GM23338 (cell line): ENCODE results near the gene MRPL34. TPM values are rescaled to one million over a fixed set of nuclear protein-coding genes. Genes with fewer than 3 reads are reported as not detected.

Source experiments
- ATAC-seq: fragments of 200-7000 bp; cut with Tn5 transposase; 3 replicates; pipeline ENCODE4 v1.9.1; 2020
- DNase-seq: peaks from one replicate; pipeline ENCODE4 v3.0.0-alpha.2; 2015; ENCODE audit warnings: low spot score
- H2AFZ ChIP-seq: fragments of 200-600 bp; sonication (generic); 2 replicates; pipeline ENCODE4 v1.8.0; 2016; ENCODE audit warnings: antibody characterized with exemption, mild to moderate bottlenecking, moderate library complexity
- H3F3A ChIP-seq: fragments of 200-600 bp; sonication (generic); replicated peaks from 2 replicates; pipeline ENCODE4 v1.8.0; 2017; ENCODE audit warnings: antibody characterized with exemption, mixed run types, low read depth
- H3K27ac ChIP-seq: fragments of 200-600 bp; sonication (generic); 2 replicates; pipeline ENCODE4 v1.6.1; 2016; ENCODE audit warnings: low read depth
- H3K27me3 ChIP-seq: fragments of 200-600 bp; sonication (generic); 2 replicates; pipeline ENCODE4 v1.8.0; 2016; ENCODE audit warnings: mild to moderate bottlenecking, mixed run types, moderate library complexity; ENCODE audit not compliant: insufficient read depth
- H3K36me3 ChIP-seq: fragments of 200-600 bp; sonication (generic); 2 replicates; pipeline ENCODE4 v1.8.0; 2016; ENCODE audit warnings: mild to moderate bottlenecking; ENCODE audit not compliant: insufficient read depth
- H3K4me1 ChIP-seq: fragments of 200-600 bp; sonication (generic); 2 replicates; pipeline ENCODE4 v1.8.0; 2016; ENCODE audit warnings: mild to moderate bottlenecking, moderate library complexity; ENCODE audit not compliant: insufficient read depth
- H3K4me2 ChIP-seq: fragments of 200-600 bp; sonication (generic); 2 replicates; pipeline ENCODE4 v1.7.1; 2017; ENCODE audit warnings: mixed run types
- H3K4me3 ChIP-seq: fragments of 200-600 bp; sonication (generic); 2 replicates; pipeline ENCODE4 v1.6.1; 2016; ENCODE audit warnings: mixed run types
- H3K79me2 ChIP-seq: fragments of 200-600 bp; sonication (generic); replicated peaks from 2 replicates; pipeline ENCODE4 v1.8.0; 2017; ENCODE audit warnings: mild to moderate bottlenecking; ENCODE audit not compliant: insufficient read depth
- H3K9me2 ChIP-seq: fragments of 200-600 bp; sonication (generic); 2 replicates; pipeline ENCODE4 v1.8.0; 2017; ENCODE audit not compliant: insufficient read depth
- H4K20me1 ChIP-seq: fragments of 200-600 bp; sonication (generic); replicated peaks from 2 replicates; pipeline ENCODE4 v1.8.0; 2017; ENCODE audit warnings: mild to moderate bottlenecking; ENCODE audit not compliant: insufficient read depth
- H3K27ac Mint-ChIP-seq: 2 replicates; pipeline ENCODE4 v1.8.0; 2020; ENCODE audit warnings: inconsistent platforms, mild to moderate bottlenecking, moderate library complexity, mixed read lengths
- H3K27me3 Mint-ChIP-seq: 3 replicates; pipeline ENCODE4 v1.8.0; 2022; ENCODE audit warnings: low read depth, mild to moderate bottlenecking, moderate library complexity, mixed read lengths, inconsistent platforms; ENCODE audit not compliant: insufficient read depth, poor library complexity
- H3K36me3 Mint-ChIP-seq: 3 replicates; pipeline ENCODE4 v1.8.0; 2021; ENCODE audit warnings: low read depth, mild to moderate bottlenecking, inconsistent platforms, moderate library complexity, mixed read lengths
- H3K4me1 Mint-ChIP-seq: 3 replicates; pipeline ENCODE4 v1.8.0; 2020; ENCODE audit warnings: mild to moderate bottlenecking, inconsistent platforms, mixed read lengths
- H3K4me3 Mint-ChIP-seq: 3 replicates; pipeline ENCODE4 v1.8.0; 2021; ENCODE audit warnings: moderate library complexity, mild to moderate bottlenecking, inconsistent platforms, mixed read lengths
- H3K9me3 Mint-ChIP-seq: 3 replicates; pipeline ENCODE4 v1.8.0; 2020; ENCODE audit warnings: moderate library complexity, mild to moderate bottlenecking, inconsistent platforms, mixed read lengths
- CREB1 ChIP-seq: fragments of 250-450 bp; sonication (Bioruptor Pico); IDR thresholded peaks from 2 replicates; pipeline ENCODE4 v1.5.0; 2020; ENCODE audit warnings: low read depth, mild to moderate bottlenecking, moderate library complexity
- CTCF ChIP-seq, 2 experiments: fragments of 200-600 bp in 1 of 2; sonication (generic) in 1 of 2; conservative IDR thresholded peaks; 2 replicates each; pipeline versions ENCODE4 v1.5.1 to v1.6.1; 2016 to 2017; ENCODE audit warnings: antibody characterized with exemption in 2 of 2, low read depth in 2 of 2, mild to moderate bottlenecking in 2 of 2, moderate library complexity in 1 of 2
- ETS1 ChIP-seq: IDR thresholded peaks from 2 replicates; pipeline ENCODE4 v1.6.1; 2016; ENCODE audit warnings: antibody characterized with exemption
- EZH2 ChIP-seq: fragments of 200-600 bp; sonication (generic); IDR thresholded peaks from one replicate; pipeline ENCODE4 v1.8.0; 2017; ENCODE audit warnings: antibody characterized with exemption, mild to moderate bottlenecking, low read depth; ENCODE audit not compliant: unreplicated experiment
- JUNB ChIP-seq: IDR thresholded peaks from one replicate; pipeline ENCODE4 v1.6.1; 2016; ENCODE audit warnings: antibody characterized with exemption; ENCODE audit not compliant: unreplicated experiment
- STAT1 ChIP-seq: IDR thresholded peaks from one replicate; pipeline ENCODE4 v1.6.1; 2016; ENCODE audit warnings: antibody characterized with exemption; ENCODE audit not compliant: unreplicated experiment
- ZNF114 ChIP-seq: fragments of 250-450 bp; sonication (Bioruptor Pico); IDR thresholded peaks from 2 replicates; pipeline ENCODE4 v1.5.0; 2020; ENCODE audit warnings: mild to moderate bottlenecking, moderate library complexity
- ZNF331 ChIP-seq: fragments of 250-450 bp; sonication (Bioruptor Pico); IDR thresholded peaks from 2 replicates; pipeline ENCODE4 v1.5.0; 2020; ENCODE audit warnings: low read depth, mild to moderate bottlenecking, moderate library complexity
- polyA plus RNA-seq: library from polyadenylated mRNA; unstranded; fragments of >200 nt; fragmentation: Nextera tagmentation; extraction: Ambion mirVana; gene quantifications from 2 replicates; pipeline ENCODE4 v1.2.1, GENCODE V29; 2016
- total RNA-seq: library from RNA; depleted of rRNA; stranded (reverse); fragments of >200 nt; shearing (Covaris generic); gene quantifications from 2 replicates; pipeline ENCODE4 v1.2.3, GENCODE V29; 2014

The MRPL34 gene
- total and polyA plus RNA-seq, 2 experiments from 2014 or later, result 59.9 to 266 TPM

- H2AFZ ChIP-seq, result no peak overlapping the region
Measured at GRCh38 chr19:17323300-17323963, 17.8 kb downstream of the MRPL34 start.

GRCh38 chr19:17323964-17324332, 18.3 kb downstream of the MRPL34 start:
- Mint-ChIP-seq H3K36me3 (peaks cover 32% of the 10 kb centered on the region), H3K27me3 (peaks cover 19% of the 10 kb centered on the region), H3K4me3 (no peak overlapping the region), H3K4me1 (peaks cover 20% of the 10 kb centered on the region), H3K9me3 (no peaks in the 10 kb centered on the region; the same call in 2 of the 3 replicates), H3K27ac (no peak overlapping the region)
- Histone ChIP-seq H3K4me3 (no peak overlapping the region), H3K79me2 (no peaks in the 10 kb centered on the region), H2AFZ (no peak overlapping the region), H3K9me2 (no peaks in the 10 kb centered on the region), H3K4me1 (peaks cover 25% of the 10 kb centered on the region), H3K4me2 (no peak overlapping the region), H3K27ac (no peak overlapping the region), H3K27me3 (no peaks in the 10 kb centered on the region), H3F3A (peaks cover 33% of the 10 kb centered on the region), H3K36me3 (peaks cover 5% of the 10 kb centered on the region; the same call in 1 of the 2 replicates), H4K20me1 (no peaks in the 10 kb centered on the region; the same call in 1 of the 2 replicates)
- TF ChIP-seq ZNF331 (CRISPR knock-in tag) (no peak), CTCF (conservative IDR thresholded peaks at IDR 0.05; ENCODE audit: low read depth in 2 of 2) (0 out of 4 replicates have a peak, but pooled peaks of 1 of the 2 experiments have one; percentile 8)
- no peak for DNase-seq
- no peak for ATAC-seq

More at GRCh38 chr19:17323300-17323963, 17.8 kb downstream of the MRPL34 start:
- Histone ChIP-seq H3K27ac (0 out of 2 replicates have a peak overlapping the region, but pooled peaks have one; percentile 88), H3F3A (peaks cover 33% of the 10 kb centered on the region), H3K4me2 (peak overlapping the region; percentile 51), H3K4me1 (peaks cover 25% of the 10 kb centered on the region), H3K9me2 (no peaks in the 10 kb centered on the region), H3K36me3 (peaks cover 5% of the 10 kb centered on the region; the same call in 1 of the 2 replicates), H3K27me3 (no peaks in the 10 kb centered on the region), H3K4me3 (peak overlapping the region; percentile 32; the same call in 1 of the 2 replicates), H3K79me2 (no peaks in the 10 kb centered on the region), H4K20me1 (no peaks in the 10 kb centered on the region; the same call in 1 of the 2 replicates)
- no peak for ATAC-seq
- DNase-seq, result no peak
- H3K9me3 Mint-ChIP-seq, result no peaks in the 10 kb centered on the region; the same call in 2 of the 3 replicates
- H3K36me3 Mint-ChIP-seq, result peaks cover 32% of the 10 kb centered on the region
- no peak overlapping the region; the same call in 2 of the 3 replicates for H3K4me3 Mint-ChIP-seq
- TF ChIP-seq JUNB, result no peak
- TF ChIP-seq CREB1 (CRISPR knock-in tag), result no peak
- peaks cover 22% of the 10 kb centered on the region for H3K27me3 Mint-ChIP-seq
- H3K4me1 Mint-ChIP-seq, result peaks cover 20% of the 10 kb centered on the region
- H3K27ac Mint-ChIP-seq, result no peak overlapping the region

GRCh38 chr19:17324357-17325114, 18.9 kb downstream of the MRPL34 start:
- no peak overlapping the region for H3K27ac ChIP-seq
- no peaks in the 10 kb centered on the region; the same call in 1 of the 2 replicates for H4K20me1 ChIP-seq
- H2AFZ ChIP-seq, result no peak overlapping the region
- H3F3A ChIP-seq, result peaks cover 33% of the 10 kb centered on the region
- no peak overlapping the region for H3K4me3 ChIP-seq
- H3K4me3 Mint-ChIP-seq, result no peak overlapping the region
- no peaks in the 10 kb centered on the region for H3K9me2 ChIP-seq
- H3K27me3 Mint-ChIP-seq, result peaks cover 15% of the 10 kb centered on the region
- peaks cover 29% of the 10 kb centered on the region for H3K36me3 Mint-ChIP-seq
- DNase-seq (no peak), ATAC-seq (no peak)
- peaks cover 3% of the 10 kb centered on the region; the same call in 1 of the 2 replicates for H3K27me3 ChIP-seq
- H3K36me3 ChIP-seq, result peaks cover 5% of the 10 kb centered on the region; the same call in 1 of the 2 replicates
- no peak overlapping the region for H3K4me2 ChIP-seq
- H3K4me1 ChIP-seq, result peaks cover 25% of the 10 kb centered on the region
- no peaks in the 10 kb centered on the region for H3K79me2 ChIP-seq
- no peak overlapping the region for H3K27ac Mint-ChIP-seq
- no peaks in the 10 kb centered on the region; the same call in 2 of the 3 replicates for H3K9me3 Mint-ChIP-seq
- H3K4me1 Mint-ChIP-seq, result peaks cover 22% of the 10 kb centered on the region
- TF ChIP-seq STAT1 (no peak), ZNF331 (CRISPR knock-in tag) (no peak), EZH2 (no peak), ZNF114 (CRISPR knock-in tag) (no peak), ETS1 (no peak)
